HepG2 (cell line): Measurements from ENCODE around the gene POLR2F. TPM values are rescaled to one million over a fixed set of nuclear protein-coding genes. Genes with fewer than 3 reads are reported as not detected.

Source experiments
- ATAC-seq: fragments of 200-7000 bp; cut with Tn5 transposase; 3 replicates; pipeline ENCODE4 v1.9.1; 2020; ENCODE audit warnings: mild to moderate bottlenecking, moderate library complexity
- BruUV-seq: library from RNA; stranded (reverse); fragments of 400-500 nt; replicated peaks from 2 replicates; lab custom pipeline; 2021; lab: Mats Ljungman, UMichigan
- CTCF ChIA-PET: fragments of 300-600 bp; formaldehyde crosslinking; extraction: SDS; loops from one replicate; lab custom pipeline; 2021; ENCODE audit warnings: low total read pairs, inconsistent platforms, low intra/inter-chr PET ratio; lab: Yijun Ruan, JAX
- POLR2A ChIA-PET: fragments of 350-600 bp; sonication (Branson Sonifier 250); formaldehyde crosslinking; loops from one replicate; lab custom pipeline; 2020; ENCODE audit warnings: antibody characterized with exemption, inconsistent platforms; lab: Yijun Ruan, JAX
- DNase-seq: peaks from one replicate; pipeline ENCODE4 v3.0.0-alpha.2; 2015; ENCODE audit warnings: low spot score
- FAIRE-seq: peaks from 3 replicates; lab custom pipeline; 2011; peaks lifted over from hg19 to GRCh38; lab: Jason Lieb, UNC
- H2AFZ ChIP-seq: one replicate; pipeline ENCODE4 v1.6.1; 2011; ENCODE audit warnings: low read length, inconsistent platforms
- H3K27ac ChIP-seq: fragments of 300-600 bp; 3 replicates; pipeline ENCODE4 v1.8.0; 2011; ENCODE audit warnings: mixed run types, mild to moderate bottlenecking, mixed read lengths, low read length, inconsistent platforms; ENCODE audit not compliant: insufficient read depth; ENCODE audit errors: extremely low read length
- H3K27me3 ChIP-seq, 2 experiments: fragments of 200-600 bp in 1 of 2; 2 replicates in 1 of 2; 3 replicates in 1 of 2; pipeline versions ENCODE4 v1.6.0 to v1.8.0; 2011; ENCODE audit warnings: low read length in 2 of 2, mild to moderate bottlenecking in 2 of 2, moderate library complexity in 2 of 2, inconsistent platforms in 1 of 2; ENCODE audit not compliant: insufficient read depth in 2 of 2, control insufficient read depth in 1 of 2
- H3K36me3 ChIP-seq, 2 experiments: fragments of 200-600 bp in 1 of 2; replicated peaks in 1 of 2; 2 replicates in 1 of 2; 3 replicates in 1 of 2; pipeline versions ENCODE4 v1.5.1 to v1.8.0; 2011; ENCODE audit warnings: low read length in 2 of 2, inconsistent platforms in 1 of 2; ENCODE audit not compliant: insufficient read depth in 2 of 2, control insufficient read depth in 1 of 2
- H3K4me1 ChIP-seq: 2 replicates; pipeline ENCODE4 v1.5.1; 2012; ENCODE audit warnings: low read length, inconsistent platforms; ENCODE audit not compliant: insufficient read depth
- H3K4me2 ChIP-seq: 2 replicates; pipeline ENCODE4 v1.6.0; 2011; ENCODE audit warnings: low read depth, low read length, inconsistent platforms
- H3K4me3 ChIP-seq, 3 experiments: fragments of 200-600 bp in 1 of 3; sonication (generic), shearing (Covaris generic) in 1 of 3; replicated peaks in 1 of 3; 2 replicates each; pipeline ENCODE4 v1.5.1; 2011 to 2016; ENCODE audit warnings: low read length in 3 of 3, inconsistent platforms in 2 of 3, low read depth in 2 of 3, mild to moderate bottlenecking in 2 of 3, control low read depth in 1 of 3, mixed read lengths in 1 of 3; ENCODE audit not compliant: insufficient read depth in 1 of 3
- H3K79me2 ChIP-seq: one replicate; pipeline ENCODE4 v1.6.1; 2011; ENCODE audit warnings: low read length, inconsistent platforms; ENCODE audit not compliant: insufficient read depth
- H3K9ac ChIP-seq: 2 replicates; pipeline ENCODE4 v1.6.0; 2011; ENCODE audit warnings: mild to moderate bottlenecking, low read depth, low read length, inconsistent platforms; ENCODE audit not compliant: insufficient read depth
- H3K9me3 ChIP-seq: 2 replicates; pipeline ENCODE4 v1.5.1; 2012; ENCODE audit warnings: mild to moderate bottlenecking, low read length
- H4K20me1 ChIP-seq: 2 replicates; pipeline ENCODE4 v1.6.0; 2011; ENCODE audit warnings: inconsistent platforms, mild to moderate bottlenecking, low read length, moderate library complexity; ENCODE audit not compliant: insufficient read depth
- ELK4 ChIP-seq: sonication (generic); formaldehyde crosslinking; IDR thresholded peaks from 2 replicates; pipeline ENCODE4 v1.9.0; 2021; ENCODE audit warnings: missing genetic modification reagents, borderline replicate concordance
- RBFOX2 ChIP-seq: fragments of 200-400 bp; formaldehyde crosslinking; IDR thresholded peaks from 2 replicates; pipeline ENCODE4 v1.6.1; 2017; ENCODE audit warnings: low read depth, mild to moderate bottlenecking, low read length
- TCF7L2 ChIP-seq: IDR thresholded peaks from 2 replicates; pipeline ENCODE4 v1.6.1; 2011; ENCODE audit warnings: mild to moderate bottlenecking, low read depth, low read length, moderate library complexity
- ZNF839 ChIP-seq: sonication (generic); formaldehyde crosslinking; IDR thresholded peaks from 2 replicates; pipeline ENCODE4 v1.4.0; 2020; ENCODE audit warnings: missing genetic modification reagents, mild to moderate bottlenecking, borderline replicate concordance
- WGBS: methylation state at CpG from one replicate; pipeline ENCODE4 v1.1.6; 2017; ENCODE audit warnings: low lambda C conversion rate; 5-methylcytosine and 5-hydroxymethylcytosine counted together
- in situ Hi-C: cut with HindIII; loops from 2 replicates; pipeline ENCODE4 v1.10.0; 2017; ENCODE audit warnings: low pct_unique_long_range_greater_than_20kb; ENCODE audit not compliant: extremely low pct_ligation_motif_present
- intact Hi-C: fragments of 100-400 bp; cut with micrococcal nuclease; formaldehyde crosslinking; loops from one replicate; pipeline ENCODE4 v1.10.0; 2022; ENCODE audit not compliant: unreplicated experiment
- polyA plus RNA-seq, 8 experiments: library from polyadenylated mRNA; depleted of rRNA in 3 of 8; stranded (reverse) in 7 of 8; unstranded in 1 of 8; fragments of >200 nt; fragmentation: Illumina TruSeq in 4 of 8; extraction: Trizol in 4 of 8; gene quantifications; 2 replicates each; pipeline versions ENCODE4 v1.2.1 to v1.2.3, GENCODE V29; 2011 to 2016; ENCODE audit warnings: low read depth in 4 of 8, missing spikeins in 1 of 8, mixed read lengths in 1 of 8; ENCODE audit not compliant: insufficient read depth in 1 of 8
- total RNA-seq, 5 experiments: library from RNA; depleted of rRNA; stranded (reverse); fragments of >200 nt; fragmentation: Illumina TruSeq; extraction: Trizol; gene quantifications; 2 replicates each; pipeline ENCODE4 v1.2.3, GENCODE V29; 2016; ENCODE audit warnings: low read depth in 1 of 5
- TF ChIP-seq, protein P1 (sequence below): sonication (generic); formaldehyde crosslinking; IDR thresholded peaks from 2 replicates; pipeline ENCODE4 v1.4.0; 2020; ENCODE audit warnings: missing genetic modification reagents

The POLR2F gene
- total and polyA plus RNA-seq, 2 of the 13 experiments (the other 11 are each of a cell fraction or from before 2014, with no cell fraction given): 135 to 158 TPM

- TF ChIP-seq, protein P1, sequence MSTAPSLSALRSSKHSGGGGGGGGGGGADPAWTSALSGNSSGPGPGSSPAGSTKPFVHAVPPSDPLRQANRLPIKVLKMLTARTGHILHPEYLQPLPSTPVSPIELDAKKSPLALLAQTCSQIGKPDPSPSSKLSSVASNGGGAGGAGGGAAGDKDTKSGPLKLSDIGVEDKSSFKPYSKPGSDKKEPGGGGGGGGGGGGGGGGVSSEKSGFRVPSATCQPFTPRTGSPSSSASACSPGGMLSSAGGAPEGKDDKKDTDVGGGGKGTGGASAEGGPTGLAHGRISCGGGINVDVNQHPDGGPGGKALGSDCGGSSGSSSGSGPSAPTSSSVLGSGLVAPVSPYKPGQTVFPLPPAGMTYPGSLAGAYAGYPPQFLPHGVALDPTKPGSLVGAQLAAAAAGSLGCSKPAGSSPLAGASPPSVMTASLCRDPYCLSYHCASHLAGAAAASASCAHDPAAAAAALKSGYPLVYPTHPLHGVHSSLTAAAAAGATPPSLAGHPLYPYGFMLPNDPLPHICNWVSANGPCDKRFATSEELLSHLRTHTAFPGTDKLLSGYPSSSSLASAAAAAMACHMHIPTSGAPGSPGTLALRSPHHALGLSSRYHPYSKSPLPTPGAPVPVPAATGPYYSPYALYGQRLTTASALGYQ (CRISPR knock-in tag): 0 out of 2 replicates have a peak, but pooled peaks have one; percentile 24
- TF ChIP-seq, all 625 proteins: peak for 42; not testable (repeated sequence) for 583
Observed at GRCh38 chr22:37955825-37956397, 2.4 kb downstream of the POLR2F start (continued).

GRCh38 chr22:37957232-37957631 lies 3.7 kb downstream of the POLR2F start:
- no peaks in the 10 kb centered on the region; a peak in 1 of 5 replicates for H3K27me3 ChIP-seq
- ChIA-PET CTCF (no interaction called here), POLR2A (no interaction called here)
- ATAC-seq: no peak
- peak overlapping the region; percentile 29; the same call in 1 of the 2 replicates for H3K4me2 ChIP-seq
- no TSS peak for BruUV-seq
- H3K4me3 ChIP-seq: no peak overlapping the region
- no peak for FAIRE-seq
- H3K9me3 ChIP-seq: no peaks in the 10 kb centered on the region
- intact Hi-C loops (no loop called here), in situ Hi-C loops (no loop called here)
- H3K4me1 ChIP-seq: peaks cover 46% of the 10 kb centered on the region
- H2AFZ ChIP-seq: no peak overlapping the region
- H3K36me3 ChIP-seq: peaks cover 23 to 48% of the 10 kb centered on the region in 2 experiments
- 76% methylated on average over 4 of the region's 4 CpGs for WGBS
- DNase-seq: no peak
- H3K27ac ChIP-seq: peak overlapping the region; percentile 25
- no peaks in the 10 kb centered on the region for H4K20me1 ChIP-seq
- H3K9ac ChIP-seq: no peak overlapping the region
- H3K79me2 ChIP-seq: peaks cover 33% of the 10 kb centered on the region
- TF ChIP-seq TCF7L2 (no peak), RBFOX2 (0 out of 2 replicates have a peak, but pooled peaks have one; percentile 22), ELK4 (CRISPR knock-in tag) (no peak), ZNF839 (CRISPR knock-in tag) (no peak)
